Astrocyte of the spinal cord (primary cell): ENCODE data around the gene RPGRIP1L.
"Not testable (repeated sequence)": the region's sequence is repeated elsewhere in the genome, so short reads cannot be mapped to it uniquely, and the experiment has no call there.

Experiments
- DNase-seq: peaks from one replicate; pipeline ENCODE4 v3.0.0; 2011; ENCODE audit warnings: low read depth, low spot score
- H3K4me3 ChIP-seq: 2 replicates; pipeline ENCODE4 v1.5.1; 2011; ENCODE audit warnings: low read depth, mild to moderate bottlenecking, low read length, moderate library complexity
- CTCF ChIP-seq: IDR thresholded peaks from 2 replicates; pipeline ENCODE4 v1.5.1; 2012; ENCODE audit warnings: low read depth, mild to moderate bottlenecking, low read length, inconsistent platforms
- in situ Hi-C: cut with HindIII; loops from 2 replicates; pipeline ENCODE4 v1.10.0; 2017; ENCODE audit warnings: low sequenced_read_pairs

RPGRIP1L gene

GRCh38 chr16:53704445-53704813 is 770 bp upstream of the RPGRIP1L start:
- peak; percentile 5 for DNase-seq
- H3K4me3 ChIP-seq, result peak overlapping the region; percentile 78
- no peak for TF ChIP-seq CTCF
- in situ Hi-C loops, result no loop called here

- H3K4me3 ChIP-seq, DNase-seq, in situ Hi-C loops: not testable (repeated sequence)
These were observed 5.4 kb downstream of the RPGRIP1L start for GRCh38 chr16:53698271-53698670.

- in situ Hi-C loops, result no loop called here
- no peak for TF ChIP-seq CTCF
- H3K4me3 ChIP-seq, result no peak overlapping the region
- DNase-seq, result peak; percentile 84
These were observed 8.6 kb downstream of the RPGRIP1L start for GRCh38 chr16:53695070-53695469.

- TF ChIP-seq CTCF, result no peak
- DNase-seq, result no peak
- H3K4me3 ChIP-seq, result no peak overlapping the region
- in situ Hi-C loops, result no loop called here
These were observed 10.3 kb downstream of the RPGRIP1L start for GRCh38 chr16:53693320-53693719.

- no peak overlapping the region for H3K4me3 ChIP-seq
- in situ Hi-C loops, result no loop called here
- DNase-seq, result no peak
- peak; percentile 19 for TF ChIP-seq CTCF
These were observed 11.5 kb downstream of the RPGRIP1L start for GRCh38 chr16:53692146-53692545.

- DNase-seq, result no peak
- in situ Hi-C loops, result no loop called here
These were observed 12.9 kb downstream of the RPGRIP1L start for GRCh38 chr16:53690771-53691170.

GRCh38 chr16:53689636-53690035 is 14.0 kb downstream of the RPGRIP1L start:
- DNase-seq, result no peak
- H3K4me3 ChIP-seq, result no peak overlapping the region
- TF ChIP-seq CTCF, result no peak
- in situ Hi-C loops, result no loop called here

More at GRCh38 chr16:53690771-53691170, 12.9 kb downstream of the RPGRIP1L start:
- no peak overlapping the region for H3K4me3 ChIP-seq
- TF ChIP-seq CTCF, result no peak
